ENCODE data around the gene SMAP1.

SMAP1 gene

DNA sequence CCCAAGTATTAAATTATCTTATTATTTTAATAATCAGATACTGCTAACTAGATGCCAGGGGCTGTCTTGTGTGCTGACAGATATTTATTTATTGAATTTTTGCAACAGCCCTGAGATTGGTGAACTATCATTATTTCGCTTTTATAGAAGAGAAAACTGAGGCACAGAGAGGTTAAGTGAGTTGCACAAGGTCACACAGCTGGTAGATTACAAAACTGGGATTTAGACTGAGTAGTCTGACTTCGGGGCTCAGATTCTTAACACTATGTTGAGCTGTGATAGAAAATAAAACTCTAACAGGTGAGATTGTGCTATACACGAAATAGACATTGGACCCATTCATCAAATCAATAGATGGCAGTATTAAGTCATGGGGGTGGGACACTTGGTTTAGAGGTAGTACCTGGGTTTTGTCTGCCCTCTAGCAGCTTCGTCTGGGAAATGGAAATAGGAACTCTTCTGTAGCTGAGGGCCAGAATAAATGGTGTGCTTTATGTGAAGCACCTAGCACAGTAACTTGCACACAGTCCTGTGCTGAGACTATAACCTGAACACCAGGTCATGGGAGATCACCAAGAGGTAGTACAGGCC lies 175.7 kb downstream of the SMAP1 start:
- DNase-seq (ENCODE audit: low read depth), result no peak
- H3K4me3 ChIP-seq (ENCODE audit: low read depth, low read length), result no peak overlapping the region
- TF ChIP-seq, protein P1, sequence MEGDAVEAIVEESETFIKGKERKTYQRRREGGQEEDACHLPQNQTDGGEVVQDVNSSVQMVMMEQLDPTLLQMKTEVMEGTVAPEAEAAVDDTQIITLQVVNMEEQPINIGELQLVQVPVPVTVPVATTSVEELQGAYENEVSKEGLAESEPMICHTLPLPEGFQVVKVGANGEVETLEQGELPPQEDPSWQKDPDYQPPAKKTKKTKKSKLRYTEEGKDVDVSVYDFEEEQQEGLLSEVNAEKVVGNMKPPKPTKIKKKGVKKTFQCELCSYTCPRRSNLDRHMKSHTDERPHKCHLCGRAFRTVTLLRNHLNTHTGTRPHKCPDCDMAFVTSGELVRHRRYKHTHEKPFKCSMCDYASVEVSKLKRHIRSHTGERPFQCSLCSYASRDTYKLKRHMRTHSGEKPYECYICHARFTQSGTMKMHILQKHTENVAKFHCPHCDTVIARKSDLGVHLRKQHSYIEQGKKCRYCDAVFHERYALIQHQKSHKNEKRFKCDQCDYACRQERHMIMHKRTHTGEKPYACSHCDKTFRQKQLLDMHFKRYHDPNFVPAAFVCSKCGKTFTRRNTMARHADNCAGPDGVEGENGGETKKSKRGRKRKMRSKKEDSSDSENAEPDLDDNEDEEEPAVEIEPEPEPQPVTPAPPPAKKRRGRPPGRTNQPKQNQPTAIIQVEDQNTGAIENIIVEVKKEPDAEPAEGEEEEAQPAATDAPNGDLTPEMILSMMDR (IDR thresholded peaks at IDR 0.05; ENCODE audit: control insufficient read depth, extremely low read depth, insufficient read depth), result no peak

DNA sequence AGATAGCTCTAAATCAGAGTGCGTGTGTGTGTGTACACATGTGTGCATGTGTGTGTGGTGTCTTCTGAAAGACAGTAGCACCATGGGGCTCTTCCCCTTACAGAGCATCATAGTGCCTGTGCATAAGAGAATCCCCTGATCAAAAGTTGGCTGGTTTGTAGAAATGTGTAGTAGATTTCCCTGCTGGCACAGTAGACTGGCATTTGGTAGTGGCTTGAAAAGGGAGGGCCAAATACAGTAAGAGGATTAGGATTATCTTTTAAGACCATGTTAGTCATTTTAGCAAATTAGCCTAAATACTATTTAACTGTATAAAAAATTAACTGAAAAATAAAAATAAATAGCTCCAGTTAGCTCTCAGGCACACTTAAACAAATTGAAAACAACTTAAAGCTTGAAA lies 176.6 kb downstream of the SMAP1 start:
- H3K4me3 ChIP-seq (ENCODE audit: low read depth, low read length), result no peak overlapping the region
- no peak for DNase-seq (ENCODE audit: low read depth)
- TF ChIP-seq, protein P1 (IDR thresholded peaks at IDR 0.05; ENCODE audit: control insufficient read depth, extremely low read depth, insufficient read depth), result no peak

DNA sequence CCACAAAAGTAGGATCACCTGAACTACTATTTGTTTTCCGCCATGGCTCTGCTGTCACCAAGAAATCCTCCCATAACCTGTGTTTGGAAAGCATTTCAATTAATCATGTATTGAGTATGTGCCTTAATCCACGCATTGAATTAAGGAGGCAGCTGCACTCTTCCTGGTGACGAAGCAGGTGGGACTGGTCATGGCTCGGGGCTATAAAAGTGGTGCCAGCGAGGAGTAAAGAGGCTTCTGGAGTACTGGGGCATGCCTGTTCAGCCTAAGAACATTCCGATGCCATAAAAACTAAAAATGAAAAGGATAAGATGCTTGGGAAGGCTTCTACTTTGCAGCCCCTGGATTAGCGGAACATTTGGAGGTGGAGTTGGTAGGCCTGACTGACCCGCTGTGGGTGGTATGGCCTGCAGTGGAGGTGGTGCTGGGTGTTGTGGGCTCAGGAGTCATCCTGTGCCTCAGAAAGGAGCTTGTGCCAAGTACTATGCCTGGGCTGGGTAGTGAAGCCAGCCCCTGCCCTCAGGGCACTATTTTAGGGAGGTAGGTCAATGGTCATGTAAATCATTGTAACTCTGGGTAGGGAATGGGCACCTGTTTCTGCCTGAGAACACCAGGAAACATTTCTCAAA lies 178.6 kb downstream of the SMAP1 start:
- H3K4me3 ChIP-seq (ENCODE audit: low read depth, low read length), result no peak overlapping the region
- no peak for DNase-seq (ENCODE audit: low read depth)
- TF ChIP-seq, protein P1 (IDR thresholded peaks at IDR 0.05; ENCODE audit: control insufficient read depth, extremely low read depth, insufficient read depth), result no peak

DNA sequence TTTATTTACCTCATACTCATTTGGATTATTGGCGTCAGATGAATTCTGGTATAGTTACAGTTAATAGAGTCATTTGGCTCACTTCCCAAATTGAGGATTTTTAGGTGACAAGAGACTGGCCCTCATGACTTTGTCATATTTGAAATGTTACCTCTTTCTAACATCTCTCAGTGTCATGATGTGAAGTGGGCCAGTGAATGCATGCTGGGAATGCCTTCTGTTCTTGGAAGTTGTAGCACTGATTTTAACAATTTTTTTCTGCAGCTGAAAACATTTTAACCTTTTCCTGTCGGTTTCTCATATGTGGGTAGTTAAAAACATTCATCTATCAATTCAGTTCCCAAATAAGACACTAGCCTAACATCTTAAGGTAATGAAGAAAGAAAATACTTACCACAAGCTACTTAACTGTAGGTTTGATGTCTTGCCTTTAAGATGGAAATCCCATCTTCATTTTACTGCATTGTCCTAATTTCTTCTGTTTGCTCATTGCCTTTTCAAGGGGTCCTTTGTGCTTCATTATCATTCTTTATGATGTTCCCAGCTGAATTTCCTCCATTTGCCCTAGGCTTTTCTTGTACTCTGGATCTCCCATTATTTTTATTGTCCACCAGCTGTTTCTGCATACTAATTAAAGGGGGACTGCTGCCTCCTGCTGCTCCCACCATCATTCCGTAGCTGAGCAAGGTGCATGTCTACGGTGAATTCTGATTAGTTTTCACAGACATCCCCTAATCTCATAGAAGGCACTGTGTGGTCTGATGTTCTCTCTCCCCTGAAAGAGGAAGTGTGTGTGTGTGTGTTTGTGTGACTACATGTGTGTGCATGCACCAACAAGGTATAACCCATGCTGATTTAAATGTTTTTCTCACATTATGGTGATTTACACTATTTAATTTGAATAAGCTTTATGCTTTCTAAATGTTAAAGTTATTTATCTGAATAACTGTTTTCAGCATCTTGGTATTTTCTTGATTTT lies 179.7 kb downstream of the SMAP1 start:
- no peak for DNase-seq (ENCODE audit: low read depth)
- TF ChIP-seq, protein P1 (IDR thresholded peaks at IDR 0.05; ENCODE audit: control insufficient read depth, extremely low read depth, insufficient read depth), result no peak
- no peak overlapping the region for H3K4me3 ChIP-seq (ENCODE audit: low read depth, low read length)

DNA sequence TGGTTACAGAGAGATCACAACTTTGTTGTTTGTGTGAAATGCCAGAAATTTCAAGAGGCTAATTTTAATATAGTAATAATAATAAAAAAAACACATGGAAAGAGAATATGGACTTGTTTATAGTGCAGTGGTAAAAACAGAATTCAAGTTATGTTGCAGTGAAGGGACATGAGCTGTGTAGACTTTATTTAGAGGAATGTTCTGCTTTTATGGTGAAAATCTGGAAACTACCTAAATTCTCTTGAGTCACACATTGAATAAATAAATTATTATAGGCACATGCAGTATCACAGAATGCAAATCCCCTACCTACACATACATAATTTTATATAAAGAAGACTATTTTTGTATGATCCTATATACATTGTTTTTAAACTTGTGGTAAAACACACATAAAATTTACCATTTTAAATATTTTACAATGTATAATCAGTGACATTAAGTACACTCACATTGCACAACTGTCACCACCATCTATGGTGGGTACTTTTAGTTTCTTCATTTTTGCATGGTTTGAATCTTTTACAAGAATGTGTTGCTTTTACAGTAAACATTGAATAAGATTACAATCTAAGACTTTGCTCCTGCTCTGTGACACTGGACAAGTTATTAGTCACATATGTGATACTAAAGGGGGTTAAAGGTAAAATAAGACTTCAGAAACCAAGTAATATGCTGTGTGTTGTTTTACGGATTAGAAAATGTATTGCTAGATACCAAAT lies 181.8 kb downstream of the SMAP1 start:
- TF ChIP-seq, protein P1 (IDR thresholded peaks at IDR 0.05; ENCODE audit: control insufficient read depth, extremely low read depth, insufficient read depth), result no peak
- DNase-seq (ENCODE audit: low read depth), result no peak
- H3K4me3 ChIP-seq (ENCODE audit: low read depth, low read length), result no peak overlapping the region

DNA sequence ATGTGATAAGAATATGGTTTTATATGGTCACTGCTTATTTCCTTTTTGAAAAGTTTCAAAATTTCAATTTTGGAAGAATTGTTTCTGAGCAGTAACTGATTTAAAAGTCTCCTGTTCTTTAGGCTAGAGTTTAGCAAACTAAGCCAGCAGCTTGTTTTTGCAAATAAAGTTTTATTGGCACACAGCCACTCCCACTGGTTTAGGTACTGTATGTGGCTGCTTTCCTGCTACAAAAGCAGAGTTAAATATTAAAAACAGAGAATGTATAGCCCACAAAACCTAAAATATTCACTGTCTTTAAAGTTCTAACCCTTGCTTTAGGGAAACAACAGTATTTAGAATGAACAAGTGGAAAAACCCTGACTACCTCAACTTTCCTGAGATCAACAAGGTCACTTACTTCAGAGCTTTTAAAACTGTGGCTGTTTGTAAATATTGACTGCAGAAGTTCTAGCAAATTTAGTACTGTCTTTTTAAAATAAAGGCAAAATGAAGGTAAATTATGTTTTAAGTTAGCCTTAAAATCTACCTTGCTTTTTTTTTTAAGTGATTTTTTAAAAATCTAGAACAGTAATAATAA lies 185.1 kb downstream of the SMAP1 start:
- H3K4me3 ChIP-seq (ENCODE audit: low read depth, low read length), result no peak overlapping the region
- no peak for DNase-seq (ENCODE audit: low read depth)
- TF ChIP-seq, protein P1 (IDR thresholded peaks at IDR 0.05; ENCODE audit: control insufficient read depth, extremely low read depth, insufficient read depth), result no peak
